H9 (cell line): ENCODE data around the gene GGCT. TPM values are rescaled to one million over a fixed set of nuclear protein-coding genes. Genes with fewer than 3 reads are reported as not detected.

Source experiments
- DNase-seq: peaks from one replicate; pipeline ENCODE4 v3.0.0-alpha.2; 2017
- H2AFZ ChIP-seq: one replicate; pipeline ENCODE4 v1.6.1; 2013; ENCODE audit warnings: mild to moderate bottlenecking, low read length, control low read depth, moderate library complexity
- H2AK5ac ChIP-seq: 2 replicates; pipeline ENCODE4 v1.6.1; 2013; ENCODE audit warnings: low read length, control low read depth, mixed read lengths; ENCODE audit not compliant: insufficient read length
- H2BK120ac ChIP-seq: one replicate; pipeline ENCODE4 v1.6.1; 2013; ENCODE audit warnings: low read depth, mild to moderate bottlenecking, low read length, control low read depth, inconsistent platforms; ENCODE audit not compliant: poor library complexity, severe bottlenecking
- H2BK12ac ChIP-seq: 2 replicates; pipeline ENCODE4 v1.6.1; 2013; ENCODE audit warnings: low read length, control low read depth, mixed read lengths, low read depth; ENCODE audit not compliant: insufficient read length
- H2BK15ac ChIP-seq: 2 replicates; pipeline ENCODE4 v1.6.1; 2013; ENCODE audit warnings: low read depth, low read length, control low read depth
- H2BK20ac ChIP-seq: one replicate; pipeline ENCODE4 v1.6.1; 2013; ENCODE audit warnings: low read depth, mild to moderate bottlenecking, low read length, control low read depth, inconsistent platforms; ENCODE audit not compliant: poor library complexity, severe bottlenecking
- H2BK5ac ChIP-seq: 2 replicates; pipeline ENCODE4 v1.6.1; 2013; ENCODE audit warnings: low read length, control low read depth, mixed read lengths; ENCODE audit not compliant: insufficient read length
- H3K14ac ChIP-seq: 2 replicates; pipeline ENCODE4 v1.6.1; 2013; ENCODE audit warnings: low read length, control low read depth; ENCODE audit not compliant: insufficient read depth
- H3K18ac ChIP-seq: 2 replicates; pipeline ENCODE4 v1.6.1; 2013; ENCODE audit warnings: low read depth, mild to moderate bottlenecking, mixed read lengths, low read length, control low read depth; ENCODE audit not compliant: insufficient read length
- H3K23ac ChIP-seq: 2 replicates; pipeline ENCODE4 v1.6.1; 2013; ENCODE audit warnings: low read length, control low read depth, mixed read lengths, low read depth; ENCODE audit not compliant: insufficient read length
- H3K23me2 ChIP-seq: 2 replicates; pipeline ENCODE4 v1.6.1; 2013; ENCODE audit warnings: low read depth, mild to moderate bottlenecking, mixed read lengths, low read length, control low read depth; ENCODE audit not compliant: insufficient read length, poor library complexity, severe bottlenecking
- H3K27ac ChIP-seq: 2 replicates; pipeline ENCODE4 v1.5.1; 2013; ENCODE audit warnings: low read length, control low read depth, mixed read lengths, low read depth; ENCODE audit not compliant: insufficient read length
- H3K27me3 ChIP-seq: 2 replicates; pipeline ENCODE4 v1.6.1; 2013; ENCODE audit warnings: low read length, control low read depth, inconsistent platforms; ENCODE audit not compliant: insufficient read depth
- H3K4ac ChIP-seq: 2 replicates; pipeline ENCODE4 v1.6.1; 2013; ENCODE audit warnings: low read depth, mild to moderate bottlenecking, control low read depth, inconsistent platforms, low read length, moderate library complexity
- H3K4me1 ChIP-seq: 2 replicates; pipeline ENCODE4 v1.6.1; 2013; ENCODE audit warnings: low read length, control low read depth, inconsistent platforms; ENCODE audit not compliant: insufficient read depth
- H3K4me2 ChIP-seq: 2 replicates; pipeline ENCODE4 v1.6.1; 2013; ENCODE audit warnings: low read length, control low read depth, mixed read lengths; ENCODE audit not compliant: insufficient read length, insufficient read depth
- H3K56ac ChIP-seq: 2 replicates; pipeline ENCODE4 v1.6.1; 2013; ENCODE audit warnings: low read depth, mild to moderate bottlenecking, mixed read lengths, low read length, control low read depth; ENCODE audit not compliant: insufficient read length
- H3K79me1 ChIP-seq: 2 replicates; pipeline ENCODE4 v1.6.1; 2013; ENCODE audit warnings: low read depth, mild to moderate bottlenecking, moderate library complexity, low read length, control low read depth, inconsistent platforms; ENCODE audit not compliant: insufficient read depth, poor library complexity, severe bottlenecking
- H3K79me2 ChIP-seq: 2 replicates; pipeline ENCODE4 v1.6.1; 2013; ENCODE audit warnings: low read length, control low read depth, inconsistent platforms; ENCODE audit not compliant: insufficient read depth
- H3K9ac ChIP-seq: 2 replicates; pipeline ENCODE4 v1.6.1; 2013; ENCODE audit warnings: low read length, control low read depth, mixed read lengths; ENCODE audit not compliant: insufficient read length; ENCODE audit errors: extremely low read depth
- H3K9me3 ChIP-seq: one replicate; pipeline ENCODE4 v1.6.1; 2013; ENCODE audit warnings: low read depth, low read length, inconsistent platforms; ENCODE audit not compliant: control insufficient read depth
- H3T11ph ChIP-seq: one replicate; pipeline ENCODE4 v1.6.1; 2013; ENCODE audit warnings: mild to moderate bottlenecking, low read length, control low read depth, inconsistent platforms
- H4K20me1 ChIP-seq: one replicate; pipeline ENCODE4 v1.6.1; 2013; ENCODE audit not compliant: control insufficient read depth, insufficient read length, insufficient read depth
- H4K5ac ChIP-seq: 2 replicates; pipeline ENCODE4 v1.6.1; 2013; ENCODE audit warnings: low read depth, mild to moderate bottlenecking, mixed read lengths, low read length, control low read depth; ENCODE audit not compliant: insufficient read length
- H4K8ac ChIP-seq: replicated peaks from 2 replicates; pipeline ENCODE4 v1.6.1; 2013; ENCODE audit warnings: low read length, control low read depth, mixed read lengths, low read depth; ENCODE audit not compliant: insufficient read length
- H4K91ac ChIP-seq: 2 replicates; pipeline ENCODE4 v1.6.1; 2013; ENCODE audit warnings: low read depth, mild to moderate bottlenecking, moderate library complexity, mixed read lengths, low read length, control low read depth; ENCODE audit not compliant: insufficient read length
- H3K27ac Mint-ChIP-seq, 3 experiments: 2 replicates in 2 of 3; 3 replicates in 1 of 3; pipeline ENCODE4 v1.8.0; 2020 to 2021; ENCODE audit warnings: mixed read lengths in 3 of 3, mild to moderate bottlenecking in 1 of 3, moderate library complexity in 1 of 3
- H3K27me3 Mint-ChIP-seq: 2 replicates; pipeline ENCODE4 v1.8.0; 2021; ENCODE audit warnings: low read depth, mild to moderate bottlenecking, moderate library complexity, mixed read lengths
- H3K36me3 Mint-ChIP-seq, 3 experiments: 2 replicates in 2 of 3; 3 replicates in 1 of 3; pipeline ENCODE4 v1.8.0; 2020 to 2021; ENCODE audit warnings: low read depth in 3 of 3, mixed read lengths in 3 of 3; ENCODE audit not compliant: insufficient read depth in 1 of 3
- H3K4me1 Mint-ChIP-seq, 2 experiments: 2 replicates each; pipeline ENCODE4 v1.8.0; 2020; ENCODE audit warnings: mixed read lengths in 2 of 2
- H3K4me3 Mint-ChIP-seq, 2 experiments: 2 replicates in 1 of 2; 3 replicates in 1 of 2; pipeline ENCODE4 v1.8.0; 2020 to 2021; ENCODE audit warnings: mild to moderate bottlenecking in 2 of 2, mixed read lengths in 2 of 2, moderate library complexity in 1 of 2
- H3K9me3 Mint-ChIP-seq, 2 experiments: 2 replicates in 1 of 2; 3 replicates in 1 of 2; pipeline ENCODE4 v1.8.0; 2020; ENCODE audit warnings: mild to moderate bottlenecking in 2 of 2, mixed read lengths in 2 of 2, moderate library complexity in 1 of 2
- CTCF ChIP-seq: fragments of 200-600 bp; sonication (generic); conservative IDR thresholded peaks from 3 replicates; pipeline ENCODE4 v1.8.0; 2021; ENCODE audit warnings: antibody characterized with exemption, mild to moderate bottlenecking
- WGBS: extraction: QIAGEN DNeasy Blood & Tissue Kit; methylation state at CpG from one replicate; pipeline ENCODE4 v1.1.7; 2013; ENCODE audit warnings: missing lambda C conversion rate, low lambda C conversion rate, mixed read lengths; ENCODE audit not compliant: insufficient read length; ENCODE audit errors: extremely low coverage; 5-methylcytosine and 5-hydroxymethylcytosine counted together
- total RNA-seq: library from RNA; stranded (reverse); gene quantifications from 2 replicates; pipeline ENCODE4 v1.2.1, GENCODE V29; 2021

The GGCT gene
- total RNA-seq, 1 experiment from 2014 or later, result 84.9 TPM

- Histone ChIP-seq H4K8ac (no peak overlapping the region), H3K23ac (no peak overlapping the region), H3K9ac (no peak overlapping the region), H2AK5ac (no peak overlapping the region), H3K9me3 (no peaks in the 10 kb centered on the region), H4K91ac (no peak overlapping the region), H2AFZ (no peak overlapping the region), H3K4me2 (no peak overlapping the region), H3T11ph (no peak overlapping the region), H2BK12ac (no peak overlapping the region), H4K20me1 (no peaks in the 10 kb centered on the region), H3K79me2 (no peaks in the 10 kb centered on the region), H3K27ac (no peak overlapping the region), H2BK5ac (no peak overlapping the region), H3K4me1 (no peaks in the 10 kb centered on the region), H2BK120ac (no peak overlapping the region), H3K23me2 (no peaks in the 10 kb centered on the region), H3K27me3 (no peaks in the 10 kb centered on the region), H4K5ac (no peak overlapping the region), H2BK20ac (no peak overlapping the region), H3K4ac (no peak overlapping the region), H3K56ac (no peak overlapping the region), H3K79me1 (no peaks in the 10 kb centered on the region), H2BK15ac (no peak overlapping the region), H3K14ac (no peak overlapping the region), H3K18ac (no peak overlapping the region)
- WGBS, result no CpG with 5 or more reads among the region's 1 CpG
- Mint-ChIP-seq H3K4me3 (no peak overlapping the region), H3K27me3 (peaks cover 6% of the 10 kb centered on the region), H3K4me1 (peaks cover 0 to 2% of the 10 kb centered on the region in 2 experiments; a peak in 1 of 4 replicates), H3K27ac (no peak overlapping the region), H3K9me3 (no peaks in the 10 kb centered on the region), H3K36me3 (no peaks in the 10 kb centered on the region; a peak in 1 of 7 replicates)
- no peak for TF ChIP-seq CTCF
- DNase-seq, result no peak
Measured at GRCh38 chr7:30530373-30530772, 25.7 kb upstream of the GGCT start.
